Activated T-cell treated with anti-CD3 and anti-CD28 coated beads for 4 hours (primary cell): ENCODE measurements around the gene POU2AF1.

Experiments
- DNase-seq: peaks from one replicate; pipeline ENCODE4 v3.0.0-alpha.2; 2020

POU2AF1 gene

GRCh38 chr11:111309215-111309915, 69.7 kb downstream of the POU2AF1 start:
- no peak for DNase-seq

GRCh38 chr11:111308140-111308539, 70.9 kb downstream of the POU2AF1 start:
- DNase-seq = no peak

GRCh38 chr11:111307472-111308108, 71.5 kb downstream of the POU2AF1 start:
- no peak for DNase-seq

GRCh38 chr11:111306321-111306720, 72.8 kb downstream of the POU2AF1 start:
- DNase-seq = no peak

- DNase-seq = no peak
These were observed 73.2 kb downstream of the POU2AF1 start for GRCh38 chr11:111305876-111306275.

- no peak for DNase-seq
These were observed 73.8 kb downstream of the POU2AF1 start for GRCh38 chr11:111305162-111305802.

GRCh38 chr11:111303461-111303860, 75.6 kb downstream of the POU2AF1 start:
- DNase-seq = no peak

- no peak for DNase-seq
These were observed 76.8 kb downstream of the POU2AF1 start for GRCh38 chr11:111302298-111302697.
